Germinal center (tissue), 1 donor: Measurements from ENCODE around the gene TET1.
"Not testable (repeated sequence)": the region's sequence is repeated elsewhere in the genome, so short reads cannot be mapped to it uniquely, and the experiment has no call there.

Experiments used
- DNase-seq: peaks from one replicate; pipeline ENCODE4 v3.0.0; 2012; ENCODE audit warnings: mixed read lengths, low spot score

The TET1 gene

GRCh38 chr10:68613974-68614373, 53.8 kb downstream of the TET1 start:
- DNase-seq, result not testable (repeated sequence)

GRCh38 chr10:68617691-68618090, 57.6 kb downstream of the TET1 start:
- not testable (repeated sequence) for DNase-seq

GRCh38 chr10:68618234-68618633, 58.1 kb downstream of the TET1 start:
- no peak for DNase-seq

- no peak for DNase-seq
Measured at GRCh38 chr10:68619595-68619994, 59.5 kb downstream of the TET1 start.

GRCh38 chr10:68625316-68625921, 65.3 kb downstream of the TET1 start:
- DNase-seq, result no peak

- no peak for DNase-seq
Measured at GRCh38 chr10:68628576-68629127, 68.5 kb downstream of the TET1 start.

- not testable (repeated sequence) for DNase-seq
Measured at GRCh38 chr10:68632271-68632560, 72.1 kb downstream of the TET1 start.

- no peak for DNase-seq
Measured at GRCh38 chr10:68633281-68633680, 73.1 kb downstream of the TET1 start.

GRCh38 chr10:68633816-68634466, 73.8 kb downstream of the TET1 start:
- no peak for DNase-seq

GRCh38 chr10:68636335-68636734, 76.2 kb downstream of the TET1 start:
- no peak for DNase-seq

GRCh38 chr10:68643550-68643949, 83.4 kb downstream of the TET1 start:
- not testable (repeated sequence) for DNase-seq

- no peak for DNase-seq
Measured at GRCh38 chr10:68647672-68648341, 87.7 kb downstream of the TET1 start.

GRCh38 chr10:68655620-68656126, 95.5 kb downstream of the TET1 start:
- no peak for DNase-seq

- DNase-seq, result no peak
Measured at GRCh38 chr10:68665841-68666240, 105.7 kb downstream of the TET1 start.

GRCh38 chr10:68666280-68666760, 106.2 kb downstream of the TET1 start:
- DNase-seq, result no peak

GRCh38 chr10:68668231-68668630, 108.1 kb downstream of the TET1 start:
- no peak for DNase-seq

GRCh38 chr10:68668972-68669371, 108.8 kb downstream of the TET1 start:
- DNase-seq, result no peak

- peak; percentile 5 for DNase-seq
Measured at GRCh38 chr10:68684413-68684812, 124.3 kb downstream of the TET1 start.

- DNase-seq, result no peak
Measured at GRCh38 chr10:68696018-68696417, 135.9 kb downstream of the TET1 start.

GRCh38 chr10:68697106-68697505, 137.0 kb downstream of the TET1 start:
- no peak for DNase-seq

- DNase-seq, result no peak
Measured at GRCh38 chr10:68700197-68700596, 140.1 kb downstream of the TET1 start.

- DNase-seq, result no peak
Measured at GRCh38 chr10:68705548-68705947, 145.4 kb downstream of the TET1 start.

GRCh38 chr10:68708987-68709386, 148.8 kb downstream of the TET1 start:
- not testable (repeated sequence) for DNase-seq
